ENCODE results near the gene S100Z. TPM values are rescaled to one million over a fixed set of nuclear protein-coding genes. Genes with fewer than 3 reads are reported as not detected.
"Not testable (repeated sequence)": the region's sequence is repeated elsewhere in the genome, so short reads cannot be mapped to it uniquely, and the experiment has no call there.

The S100Z gene
- total RNA-seq, 6 experiments from 2014 or later: 0.43 TPM; not detected in 5

DNA sequence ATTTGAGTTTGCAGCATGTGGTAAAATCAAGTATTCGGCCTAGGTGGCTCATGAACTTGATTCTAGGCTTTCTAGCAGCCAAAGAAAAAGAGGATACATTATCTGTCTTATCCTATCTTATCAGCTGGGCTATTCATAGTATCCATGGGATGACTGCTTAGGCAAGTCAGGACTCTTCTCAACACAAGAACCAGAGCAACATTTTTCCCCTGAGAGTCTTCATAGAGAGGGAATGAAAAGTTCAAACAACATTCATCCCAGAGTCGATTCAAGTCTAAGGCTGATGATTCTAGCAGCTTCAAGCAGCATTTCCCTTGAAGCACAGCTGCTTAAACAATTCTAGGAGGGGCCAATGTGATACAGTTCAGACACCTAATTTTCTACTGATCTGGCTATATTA lies 3.0 kb downstream of the S100Z start:
- intact Hi-C loops (cut with DNase I): no loop called here
- ATAC-seq: no peak
- 48% methylated on average over 2 of the region's 2 CpGs for WGBS (ENCODE audit: insufficient coverage, low coverage, low lambda C conversion rate, missing lambda C conversion rate)

GRCh38 chr5:76853741-76854140 lies 3.9 kb downstream of the S100Z start:
- ATAC-seq; H3K9me3 ChIP-seq; H3K4me1 ChIP-seq; H3K27ac ChIP-seq; H3K4me3 ChIP-seq; H3K27me3 ChIP-seq; H3K36me3 ChIP-seq; DNase-seq; intact Hi-C loops (cut with DNase I): not testable (repeated sequence)
- WGBS (ENCODE audit: insufficient coverage, low coverage, low lambda C conversion rate, missing lambda C conversion rate): 62% methylated on average over 3 of the region's 3 CpGs

More for the DNA sequence above, 3.0 kb downstream of the S100Z start:
- Histone ChIP-seq H3K27ac (no peak overlapping the region), H3K27me3 (no peaks in the 10 kb centered on the region), H3K4me1 (peaks cover 0 to 2% (median 0%) of the 10 kb centered on the region in 4 donors), H3K36me3 (no peaks in the 10 kb centered on the region), H3K4me3 (no peak overlapping the region), H3K9me3 (no peaks in the 10 kb centered on the region)
- no peak for TF ChIP-seq POLR2A (IDR thresholded peaks at IDR 0.05)
- TF ChIP-seq, protein P1, sequence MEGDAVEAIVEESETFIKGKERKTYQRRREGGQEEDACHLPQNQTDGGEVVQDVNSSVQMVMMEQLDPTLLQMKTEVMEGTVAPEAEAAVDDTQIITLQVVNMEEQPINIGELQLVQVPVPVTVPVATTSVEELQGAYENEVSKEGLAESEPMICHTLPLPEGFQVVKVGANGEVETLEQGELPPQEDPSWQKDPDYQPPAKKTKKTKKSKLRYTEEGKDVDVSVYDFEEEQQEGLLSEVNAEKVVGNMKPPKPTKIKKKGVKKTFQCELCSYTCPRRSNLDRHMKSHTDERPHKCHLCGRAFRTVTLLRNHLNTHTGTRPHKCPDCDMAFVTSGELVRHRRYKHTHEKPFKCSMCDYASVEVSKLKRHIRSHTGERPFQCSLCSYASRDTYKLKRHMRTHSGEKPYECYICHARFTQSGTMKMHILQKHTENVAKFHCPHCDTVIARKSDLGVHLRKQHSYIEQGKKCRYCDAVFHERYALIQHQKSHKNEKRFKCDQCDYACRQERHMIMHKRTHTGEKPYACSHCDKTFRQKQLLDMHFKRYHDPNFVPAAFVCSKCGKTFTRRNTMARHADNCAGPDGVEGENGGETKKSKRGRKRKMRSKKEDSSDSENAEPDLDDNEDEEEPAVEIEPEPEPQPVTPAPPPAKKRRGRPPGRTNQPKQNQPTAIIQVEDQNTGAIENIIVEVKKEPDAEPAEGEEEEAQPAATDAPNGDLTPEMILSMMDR (IDR thresholded peaks at IDR 0.05): no peak
- DNase-seq: no peak

GRCh38 chr5:76854644-76855043 lies 4.8 kb downstream of the S100Z start:
- ATAC-seq (no peak), DNase-seq (no peak)
- H3K36me3 ChIP-seq: no peaks in the 10 kb centered on the region
- no peaks in the 10 kb centered on the region for H3K9me3 ChIP-seq
- TF ChIP-seq POLR2A (IDR thresholded peaks at IDR 0.05): no peak
- TF ChIP-seq, protein P1 (IDR thresholded peaks at IDR 0.05): no peak
- no peak overlapping the region for H3K4me3 ChIP-seq
- H3K27me3 ChIP-seq: no peaks in the 10 kb centered on the region
- intact Hi-C loops (cut with DNase I): no loop called here
- peaks cover 0 to 2% (median 0%) of the 10 kb centered on the region in 4 donors for H3K4me1 ChIP-seq
- H3K27ac ChIP-seq: no peak overlapping the region

DNA sequence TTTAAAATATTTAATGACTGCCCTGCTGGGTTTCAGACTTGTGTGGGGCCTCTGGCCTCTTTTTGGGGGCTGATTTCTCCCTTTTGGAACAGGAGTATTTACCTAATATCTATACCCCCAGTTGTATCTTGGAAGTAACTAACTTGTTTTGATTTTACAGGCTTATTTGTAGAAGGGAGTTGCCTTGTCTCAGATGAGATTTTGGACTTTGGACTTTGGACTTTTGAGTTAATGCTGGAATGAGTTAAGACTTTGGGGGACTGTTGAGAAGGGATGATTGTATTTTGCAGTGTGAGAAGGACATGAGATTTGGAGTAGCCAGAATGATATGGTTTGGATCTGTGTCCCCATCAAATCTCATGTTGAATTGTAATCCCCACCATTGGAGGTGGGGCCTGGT lies 5.7 kb downstream of the S100Z start:
- intact Hi-C loops (cut with DNase I); H3K36me3 ChIP-seq; ATAC-seq; DNase-seq; H3K4me3 ChIP-seq; H3K4me1 ChIP-seq; H3K9me3 ChIP-seq; H3K27me3 ChIP-seq: not testable (repeated sequence)
- peak overlapping the region in 2 of 3 donors; percentile 7 to 43 for H3K27ac ChIP-seq

DNA sequence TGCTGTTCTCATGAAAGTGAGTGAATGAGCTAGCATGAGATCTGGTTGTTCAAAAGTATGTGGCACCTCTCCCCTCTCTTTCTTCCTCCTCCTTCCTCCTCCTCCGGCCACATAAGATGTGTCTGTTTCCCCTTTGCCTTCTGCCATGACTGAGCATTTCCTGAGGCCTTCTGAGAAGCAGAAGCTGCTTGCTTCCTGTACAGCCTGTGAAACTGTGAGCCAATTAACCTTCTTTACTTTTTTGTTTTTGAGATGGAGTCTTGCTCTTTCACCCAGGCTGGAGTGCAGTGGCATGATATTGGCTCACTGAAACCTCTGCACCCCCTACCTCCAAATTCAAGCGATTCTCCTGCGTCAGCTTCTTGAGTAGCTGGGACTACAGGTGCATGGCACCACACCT lies 6.1 kb downstream of the S100Z start:
- ATAC-seq (peak; percentile 62 to 74 (median 70)), DNase-seq (no peak)
- no peak overlapping the region for H3K4me3 ChIP-seq
- no peaks in the 10 kb centered on the region for H3K9me3 ChIP-seq
- no peaks in the 10 kb centered on the region for H3K36me3 ChIP-seq
- peak overlapping the region in 2 of 3 donors; percentile 7 to 43 for H3K27ac ChIP-seq
- WGBS (ENCODE audit: insufficient coverage, low coverage, low lambda C conversion rate, missing lambda C conversion rate): 64% methylated on average over 3 of the region's 3 CpGs
- intact Hi-C loops (cut with DNase I): no loop called here
- peaks cover 0 to 2% (median 0%) of the 10 kb centered on the region in 4 donors for H3K4me1 ChIP-seq
- TF ChIP-seq, protein P1 (IDR thresholded peaks at IDR 0.05): no peak
- no peak for TF ChIP-seq POLR2A (IDR thresholded peaks at IDR 0.05)
- H3K27me3 ChIP-seq: no peaks in the 10 kb centered on the region

DNA sequence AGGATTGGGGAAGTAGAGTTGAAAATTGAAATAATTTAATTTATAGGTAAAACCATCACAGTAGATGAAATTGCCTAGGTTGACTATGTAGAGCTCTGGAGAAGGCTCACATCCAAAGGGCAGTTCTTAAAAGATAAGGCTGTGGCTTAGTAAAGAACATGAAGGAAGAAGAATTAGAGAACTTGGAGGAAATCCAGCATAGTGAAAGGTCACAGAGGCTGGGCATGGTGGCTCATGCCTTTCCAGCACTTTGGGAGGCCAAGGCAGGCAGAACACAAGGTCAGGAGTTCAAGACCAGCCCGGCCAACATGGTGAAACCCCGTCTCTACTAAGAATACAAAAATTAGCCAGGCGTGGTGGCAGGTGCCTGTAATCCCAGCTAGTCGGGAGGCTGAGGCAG lies 7.0 kb downstream of the S100Z start:
- ATAC-seq: peak in 2 of 4 donors; percentile 31 to 51

More for the DNA sequence above, 7.0 kb downstream of the S100Z start:
- peak overlapping the region in 2 of 3 donors; percentile 7 to 17 for H3K27ac ChIP-seq
- intact Hi-C loops (cut with DNase I); DNase-seq; H3K36me3 ChIP-seq; H3K27me3 ChIP-seq; H3K9me3 ChIP-seq; H3K4me1 ChIP-seq; H3K4me3 ChIP-seq: not testable (repeated sequence)
- WGBS (ENCODE audit: insufficient coverage, low coverage, low lambda C conversion rate, missing lambda C conversion rate): 67% methylated on average over 4 of the region's 4 CpGs
